Fibroblast of lung (primary cell): Measurements from ENCODE around the gene MED15. TPM values are rescaled to one million over a fixed set of nuclear protein-coding genes. Genes with fewer than 3 reads are reported as not detected.

ENCODE experiments used
- DNase-seq, 2 donors: peaks; one replicate each; pipeline versions ENCODE4 v3.0.0 to v3.0.0-alpha.2; 2010; ENCODE audit warnings: low read depth in 2 of 2
- H2AFZ ChIP-seq: 2 replicates; pipeline ENCODE4 v1.5.1; 2012; ENCODE audit warnings: low read length, control low read depth, inconsistent platforms
- H3K27ac ChIP-seq: 2 replicates; pipeline ENCODE4 v1.5.1; 2011; ENCODE audit warnings: low read length, control low read depth; ENCODE audit not compliant: insufficient read depth
- H3K27me3 ChIP-seq: 2 replicates; pipeline ENCODE4 v1.5.1; 2011; ENCODE audit warnings: mild to moderate bottlenecking, low read length; ENCODE audit not compliant: control insufficient read depth, insufficient read depth
- H3K36me3 ChIP-seq: 2 replicates; pipeline ENCODE4 v1.5.1; 2011; ENCODE audit warnings: low read length; ENCODE audit not compliant: control insufficient read depth, insufficient read depth
- H3K4me1 ChIP-seq: 2 replicates; pipeline ENCODE4 v1.5.1; 2011; ENCODE audit warnings: low read length; ENCODE audit not compliant: control insufficient read depth, insufficient read depth; ENCODE audit errors: extremely low read depth
- H3K4me2 ChIP-seq: 2 replicates; pipeline ENCODE4 v1.5.1; 2011; ENCODE audit warnings: low read length, control low read depth; ENCODE audit not compliant: insufficient read depth; ENCODE audit errors: extremely low read depth
- H3K4me3 ChIP-seq, 4 experiments: fragments of 200-600 bp in 1 of 4; sonication (generic) in 1 of 4; replicated peaks in 1 of 4; 2 replicates each; pipeline ENCODE4 v1.5.1; 2011 to 2016; ENCODE audit warnings: low read length in 4 of 4, low read depth in 3 of 4, mild to moderate bottlenecking in 3 of 4, control low read depth in 2 of 4, inconsistent platforms in 1 of 4, mixed read lengths in 1 of 4; ENCODE audit not compliant: insufficient read depth in 1 of 4; ENCODE audit errors: control extremely low read depth in 1 of 4
- H3K79me2 ChIP-seq: 2 replicates; pipeline ENCODE4 v1.5.1; 2012; ENCODE audit warnings: mild to moderate bottlenecking, low read length, inconsistent platforms; ENCODE audit not compliant: control insufficient read depth, insufficient read depth
- H3K9ac ChIP-seq: 2 replicates; pipeline ENCODE4 v1.5.1; 2011; ENCODE audit warnings: mild to moderate bottlenecking, low read length, control low read depth; ENCODE audit not compliant: insufficient read depth
- H3K9me3 ChIP-seq: 2 replicates; pipeline ENCODE4 v1.5.1; 2012; ENCODE audit warnings: low read depth, low read length; ENCODE audit not compliant: control insufficient read depth, insufficient read depth
- H4K20me1 ChIP-seq: 2 replicates; pipeline ENCODE4 v1.5.1; 2011; ENCODE audit warnings: low read length; ENCODE audit not compliant: control insufficient read depth, insufficient read depth; ENCODE audit errors: extremely low read depth
- CTCF ChIP-seq, 2 donors: IDR thresholded peaks in 1 of 2; conservative IDR thresholded peaks in 1 of 2; 1 replicate in 1 of 2; 2 replicates in 1 of 2; pipeline ENCODE4 v1.5.1; 2011 to 2012; ENCODE audit warnings: low read length in 2 of 2, control low read depth in 1 of 2, inconsistent platforms in 1 of 2, low read depth in 1 of 2, mild to moderate bottlenecking in 1 of 2
- EZH2 ChIP-seq: IDR thresholded peaks from 2 replicates; pipeline ENCODE4 v1.5.1; 2012; ENCODE audit warnings: low read length, control low read depth, mild to moderate bottlenecking; ENCODE audit errors: missing control alignments
- polyA plus RNA-seq, 2 donors: library from polyadenylated mRNA; depleted of rRNA in 1 of 2; stranded (reverse) in 1 of 2; unstranded in 1 of 2; fragments of >200 nt; gene quantifications; 2 replicates each; pipeline ENCODE4 v1.2.1, GENCODE V29; 2011 to 2012; ENCODE audit warnings: missing spikeins in 1 of 2
- total RNA-seq: library from RNA; depleted of rRNA; stranded (reverse); fragments of >200 nt; gene quantifications from 2 replicates; pipeline ENCODE4 v1.2.1, GENCODE V29; 2014

Gene MED15
- total and polyA plus RNA-seq, 2 donors (not counting 1 experiment from before 2014, with no cell fraction given): 28.6 TPM

- Histone ChIP-seq H3K4me2 (no peak overlapping the region), H3K4me1 (no peaks in the 10 kb centered on the region), H3K4me3 (no peak overlapping the region), H3K79me2 (no peaks in the 10 kb centered on the region), H3K27me3 (peaks cover 11% of the 10 kb centered on the region), H3K9me3 (no peaks in the 10 kb centered on the region), H3K9ac (no peak overlapping the region), H4K20me1 (no peaks in the 10 kb centered on the region), H3K36me3 (no peaks in the 10 kb centered on the region), H2AFZ (no peak overlapping the region), H3K27ac (no peak overlapping the region)
- DNase-seq: no peak
- TF ChIP-seq CTCF (conservative IDR thresholded peaks at IDR 0.05 in 1 of 2, IDR thresholded peaks at IDR 0.05 in 1 of 2; ENCODE audit: low read depth in 1 of 2, low read length in 2 of 2) (no peak), EZH2 (no peak)
Observed at GRCh38 chr22:20625270-20625669, 117.9 kb downstream of the MED15 start.

GRCh38 chr22:20626811-20627210, 119.4 kb downstream of the MED15 start:
- TF ChIP-seq EZH2: no peak
- no peak for TF ChIP-seq CTCF (conservative IDR thresholded peaks at IDR 0.05 in 1 of 2, IDR thresholded peaks at IDR 0.05 in 1 of 2; ENCODE audit: low read depth in 1 of 2, low read length in 2 of 2)
- Histone ChIP-seq H2AFZ (no peak overlapping the region), H3K27me3 (peaks cover 14% of the 10 kb centered on the region)

GRCh38 chr22:20627432-20627831, 120.0 kb downstream of the MED15 start:
- peaks cover 14% of the 10 kb centered on the region for H3K27me3 ChIP-seq
- H3K27ac ChIP-seq: no peak overlapping the region
- DNase-seq: no peak
- H2AFZ ChIP-seq: no peak overlapping the region
- no peaks in the 10 kb centered on the region for H3K9me3 ChIP-seq
- H3K36me3 ChIP-seq: no peaks in the 10 kb centered on the region
- TF ChIP-seq CTCF (conservative IDR thresholded peaks at IDR 0.05 in 1 of 2, IDR thresholded peaks at IDR 0.05 in 1 of 2; ENCODE audit: low read depth in 1 of 2, low read length in 2 of 2) (no peak), EZH2 (no peak)
- no peaks in the 10 kb centered on the region for H3K79me2 ChIP-seq
- no peaks in the 10 kb centered on the region for H3K4me1 ChIP-seq
- H3K9ac ChIP-seq: no peak overlapping the region
- no peak overlapping the region for H3K4me2 ChIP-seq
- H4K20me1 ChIP-seq: no peaks in the 10 kb centered on the region
- H3K4me3 ChIP-seq: no peak overlapping the region

More at GRCh38 chr22:20626811-20627210, 119.4 kb downstream of the MED15 start:
- no peak for DNase-seq
- no peak overlapping the region for H3K4me3 ChIP-seq
- H3K4me2 ChIP-seq: no peak overlapping the region
- no peak overlapping the region for H3K9ac ChIP-seq
- H3K79me2 ChIP-seq: no peaks in the 10 kb centered on the region
- H4K20me1 ChIP-seq: no peaks in the 10 kb centered on the region
- H3K36me3 ChIP-seq: no peaks in the 10 kb centered on the region
- no peak overlapping the region for H3K27ac ChIP-seq
- H3K4me1 ChIP-seq: no peaks in the 10 kb centered on the region
- H3K9me3 ChIP-seq: no peaks in the 10 kb centered on the region
